NK-92 (cell line): ENCODE data around the gene RXYLT1.
"Not testable (repeated sequence)": the region's sequence is repeated elsewhere in the genome, so short reads cannot be mapped to it uniquely, and the experiment has no call there.

Experiments
- DNase-seq: peaks from one replicate; lab custom pipeline; 2025; ENCODE audit not compliant: unreplicated experiment; lab: John Stamatoyannopoulos, UW

Gene RXYLT1

GRCh38 chr12:63779498-63780481, at the start of gene RXYLT1:
Gene RXYLT1, plus strand, starts transcription at chr12:63779909. Its CDS starts 52 bp downstream, at chr12:63779961.
- DNase-seq: peak; percentile 8

GRCh38 chr12:63732779-63733178, 46.9 kb upstream of the RXYLT1 start:
- DNase-seq: not testable (repeated sequence)

GRCh38 chr12:63733585-63733984, 46.1 kb upstream of the RXYLT1 start:
- not testable (repeated sequence) for DNase-seq

GRCh38 chr12:63740551-63740950, 39.2 kb upstream of the RXYLT1 start:
- not testable (repeated sequence) for DNase-seq

GRCh38 chr12:63741431-63741830, 38.3 kb upstream of the RXYLT1 start:
- DNase-seq: not testable (repeated sequence)

- DNase-seq: not testable (repeated sequence)
These were observed 35.6 kb upstream of the RXYLT1 start for GRCh38 chr12:63744110-63744509.

- DNase-seq: not testable (repeated sequence)
These were observed 33.2 kb upstream of the RXYLT1 start for GRCh38 chr12:63746470-63746869.

- DNase-seq: not testable (repeated sequence)
These were observed 32.6 kb upstream of the RXYLT1 start for GRCh38 chr12:63747136-63747535.

- DNase-seq: no peak
These were observed 32.2 kb upstream of the RXYLT1 start for GRCh38 chr12:63747553-63747952.

GRCh38 chr12:63752283-63752682, 27.4 kb upstream of the RXYLT1 start:
- DNase-seq: no peak

- DNase-seq: no peak
These were observed 26.9 kb upstream of the RXYLT1 start for GRCh38 chr12:63752841-63753240.

- DNase-seq: no peak
These were observed 26.0 kb upstream of the RXYLT1 start for GRCh38 chr12:63753743-63754142.

GRCh38 chr12:63764481-63764880, 15.2 kb upstream of the RXYLT1 start:
- no peak for DNase-seq

GRCh38 chr12:63766498-63766897, 13.2 kb upstream of the RXYLT1 start:
- DNase-seq: no peak

GRCh38 chr12:63770375-63770774, 9.3 kb upstream of the RXYLT1 start:
- no peak for DNase-seq

- no peak for DNase-seq
These were observed 2.4 kb upstream of the RXYLT1 start for GRCh38 chr12:63777340-63777739.

GRCh38 chr12:63782466-63782865, 2.8 kb downstream of the RXYLT1 start:
- no peak for DNase-seq

GRCh38 chr12:63787306-63787705, 7.6 kb downstream of the RXYLT1 start:
- DNase-seq: no peak

GRCh38 chr12:63790608-63790945, 10.9 kb downstream of the RXYLT1 start:
- DNase-seq: no peak

GRCh38 chr12:63792338-63792737, 12.6 kb downstream of the RXYLT1 start:
- DNase-seq: no peak

GRCh38 chr12:63795032-63795687, 15.5 kb downstream of the RXYLT1 start:
- no peak for DNase-seq

- no peak for DNase-seq
These were observed 16.2 kb downstream of the RXYLT1 start for GRCh38 chr12:63795944-63796343.
